Measurements from ENCODE around the gene CCNI.
"Not testable (repeated sequence)": the region's sequence is repeated elsewhere in the genome, so short reads cannot be mapped to it uniquely, and the experiment has no call there.

Gene CCNI

GRCh38 chr4:77073106-77073809 lies 2.5 kb downstream of the CCNI start:
- Mint-ChIP-seq H3K36me3 (ENCODE audit: low read depth) (peaks cover 6% of the 10 kb centered on the region), H3K27me3 (ENCODE audit: low read depth) (no peaks in the 10 kb centered on the region), H3K9me3 (no peaks in the 10 kb centered on the region), H3K27ac (no peak overlapping the region), H3K4me1 (peaks cover 43% of the 10 kb centered on the region), H3K4me3 (no peak overlapping the region)
- no peak for TF ChIP-seq CTCF (IDR thresholded peaks at IDR 0.05; ENCODE audit: unreplicated experiment in 3 of 3)

- Mint-ChIP-seq H3K9me3 (no peaks in the 10 kb centered on the region), H3K4me3 (peak overlapping the region; percentile 20 to 67 (median 33)), H3K4me1 (peaks cover 36% of the 10 kb centered on the region), H3K36me3 (ENCODE audit: low read depth) (peaks cover 6% of the 10 kb centered on the region), H3K27me3 (ENCODE audit: low read depth) (no peaks in the 10 kb centered on the region), H3K27ac (peak overlapping the region in 1 of 3 experiments; percentile 72)
- no peak for TF ChIP-seq CTCF (IDR thresholded peaks at IDR 0.05; ENCODE audit: unreplicated experiment in 3 of 3)
Measured at GRCh38 chr4:77072195-77072753, 3.5 kb downstream of the CCNI start.

GRCh38 chr4:77069514-77069913 lies 6.3 kb downstream of the CCNI start:
- H3K4me3 Mint-ChIP-seq; H3K27me3 Mint-ChIP-seq (ENCODE audit: low read depth); H3K9me3 Mint-ChIP-seq: not testable (repeated sequence)
- Mint-ChIP-seq H3K4me1 (peaks cover 28% of the 10 kb centered on the region), H3K36me3 (ENCODE audit: low read depth) (peaks cover 21% of the 10 kb centered on the region), H3K27ac (peak overlapping the region in 1 of 3 experiments; percentile 62)

GRCh38 chr4:77065382-77065781 lies 10.4 kb downstream of the CCNI start:
- Mint-ChIP-seq H3K4me3 (no peak overlapping the region), H3K4me1 (peaks cover 16% of the 10 kb centered on the region), H3K27me3 (ENCODE audit: low read depth) (no peaks in the 10 kb centered on the region), H3K27ac (no peak overlapping the region), H3K9me3 (no peaks in the 10 kb centered on the region), H3K36me3 (ENCODE audit: low read depth) (peaks cover 51% of the 10 kb centered on the region)
- no peak for TF ChIP-seq CTCF (IDR thresholded peaks at IDR 0.05; ENCODE audit: unreplicated experiment in 3 of 3)

GRCh38 chr4:77062856-77063255 lies 12.9 kb downstream of the CCNI start:
- Mint-ChIP-seq H3K36me3 (ENCODE audit: low read depth) (peaks cover 71% of the 10 kb centered on the region), H3K4me3 (no peak overlapping the region), H3K9me3 (no peaks in the 10 kb centered on the region), H3K27ac (no peak overlapping the region), H3K27me3 (ENCODE audit: low read depth) (no peaks in the 10 kb centered on the region), H3K4me1 (no peaks in the 10 kb centered on the region)
- TF ChIP-seq CTCF (IDR thresholded peaks at IDR 0.05; ENCODE audit: unreplicated experiment in 3 of 3), result no peak

GRCh38 chr4:77052352-77052751 lies 23.4 kb downstream of the CCNI start:
- peak in 2 of 3 experiments; percentile 23 to 33 for TF ChIP-seq CTCF (IDR thresholded peaks at IDR 0.05; ENCODE audit: unreplicated experiment in 3 of 3)
- Mint-ChIP-seq H3K9me3 (no peaks in the 10 kb centered on the region), H3K4me3 (no peak overlapping the region), H3K4me1 (peaks cover 14% of the 10 kb centered on the region), H3K27me3 (ENCODE audit: low read depth) (no peaks in the 10 kb centered on the region), H3K27ac (peak overlapping the region in 1 of 3 experiments; percentile 38), H3K36me3 (ENCODE audit: low read depth) (peaks cover 76% of the 10 kb centered on the region)

All from nephron (organoid).